ENCODE results near the gene C10orf71. TPM values are rescaled to one million over a fixed set of nuclear protein-coding genes. Genes with fewer than 3 reads are reported as not detected.

C10orf71 gene
- total RNA-seq, 1 experiment from 2014 or later: not detected

DNA sequence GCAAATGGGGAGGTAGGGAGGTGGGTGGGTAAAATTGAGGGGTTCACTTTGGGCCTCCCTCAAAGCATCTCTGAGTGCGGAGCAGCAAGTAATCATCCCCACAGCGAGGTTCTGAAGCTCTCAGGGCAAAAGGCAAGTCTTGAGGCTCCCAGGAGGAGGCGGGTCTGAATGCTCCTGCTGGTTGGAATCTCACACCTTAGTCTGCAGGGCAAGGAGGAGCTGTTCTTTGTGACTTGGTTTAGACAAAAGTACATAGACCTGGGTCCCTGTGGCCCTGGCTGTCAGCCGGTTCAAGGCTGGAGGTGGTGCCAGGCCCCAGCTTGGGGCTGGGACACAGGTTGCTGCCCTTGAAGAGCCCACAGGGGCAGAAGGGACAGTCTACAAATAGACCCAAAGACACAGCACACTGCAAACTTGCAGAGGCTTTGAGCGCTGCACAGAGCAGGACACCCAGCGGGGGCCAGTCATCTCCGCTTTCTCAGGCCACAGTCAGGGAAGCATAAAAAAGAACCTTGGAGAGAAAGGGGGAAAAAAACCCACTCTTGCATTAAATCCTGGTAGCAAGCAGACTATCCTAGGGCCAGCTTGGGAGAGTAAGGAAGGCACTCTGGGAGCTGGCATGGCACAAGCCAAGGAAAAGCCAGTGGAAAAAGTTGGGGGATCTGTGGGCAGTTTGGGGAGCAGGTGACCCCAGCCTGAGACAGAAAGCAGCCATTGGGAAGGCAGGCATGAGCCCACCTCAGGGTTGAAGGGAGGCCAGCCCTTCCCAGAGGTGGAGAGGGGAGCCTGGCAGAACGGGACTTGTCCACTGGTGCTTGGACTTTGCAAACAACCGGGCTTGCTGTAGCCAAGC, 926 bp upstream of the C10orf71 start:
- POLR2A ChIA-PET: no interaction called here
- intact Hi-C loops (cut with micrococcal nuclease): no loop called here

More for the DNA sequence above, 926 bp upstream of the C10orf71 start:
- Histone ChIP-seq H3K36me3 (ENCODE audit: control insufficient read depth in 1 of 2, insufficient read depth in 2 of 2, low read length in 2 of 2) (no peaks in the 10 kb centered on the region), H3K27me3 (ENCODE audit: insufficient read depth, low read length) (peaks cover 2% of the 10 kb centered on the region; the same call in 1 of the 2 replicates), H4K20me1 (ENCODE audit: insufficient read depth) (no peaks in the 10 kb centered on the region), H3K79me2 (ENCODE audit: insufficient read depth, low read length) (no peaks in the 10 kb centered on the region), H3K9me3 (ENCODE audit: control insufficient read depth in 1 of 2, insufficient read depth in 1 of 2, low read depth in 1 of 2, low read length in 2 of 2) (no peaks in the 10 kb centered on the region), H3K27ac (ENCODE audit: low read depth, low read length) (no peak overlapping the region), H3K9ac (ENCODE audit: low read length) (no peak overlapping the region), H3K4me3 (replicated peaks in 1 of 2; ENCODE audit: low read depth in 1 of 2, low read length in 2 of 2) (no peak overlapping the region), H3K9me2 (ENCODE audit: insufficient read depth) (no peaks in the 10 kb centered on the region), H3K4me1 (ENCODE audit: control insufficient read depth in 1 of 2, insufficient read depth in 2 of 2, low read length in 2 of 2) (no peaks in the 10 kb centered on the region), H3K4me2 (ENCODE audit: low read length) (no peak overlapping the region), H2AFZ (ENCODE audit: low read depth, low read length, poor library complexity, severe bottlenecking) (no peak overlapping the region)
- DNase-seq (ENCODE audit: low read depth, low spot score): no peak
- BruUV-seq (replicated peaks): no TSS peak
- ATAC-seq: no peak
- ChIA-PET RAD21 (ENCODE audit: low non-redundant PET in 1 of 2, low total read pairs in 2 of 2, uncharacterized antibody in 2 of 2, unreplicated experiment in 2 of 2) (no interaction called here), CTCF (no interaction called here)
- TF ChIP-seq SRF (IDR thresholded peaks at IDR 0.05; ENCODE audit: low read depth) (no peak), ZFX (IDR thresholded peaks at IDR 0.05) (no peak), ZNF274 (IDR thresholded peaks at IDR 0.05; ENCODE audit: low read depth, low read length) (no peak), POLR2AphosphoS5 (IDR thresholded peaks at IDR 0.05; ENCODE audit: low read depth, low read length) (no peak), SP1 (IDR thresholded peaks at IDR 0.05; ENCODE audit: low read depth) (no peak), YY1 (IDR thresholded peaks at IDR 0.05; ENCODE audit: extremely low read depth, insufficient replicate concordance, low read depth, low read length) (no peak), EZH2phosphoT487 (IDR thresholded peaks at IDR 0.05; ENCODE audit: borderline replicate concordance) (no peak), EGR1 (IDR thresholded peaks at IDR 0.05; ENCODE audit: low read depth) (no peak), EZH2 (IDR thresholded peaks at IDR 0.05) (no peak), CBX3 (IDR thresholded peaks at IDR 0.05; ENCODE audit: low read depth) (no peak), SIN3A (IDR thresholded peaks at IDR 0.05; ENCODE audit: low read depth) (no peak)
- TF ChIP-seq, protein P1, sequence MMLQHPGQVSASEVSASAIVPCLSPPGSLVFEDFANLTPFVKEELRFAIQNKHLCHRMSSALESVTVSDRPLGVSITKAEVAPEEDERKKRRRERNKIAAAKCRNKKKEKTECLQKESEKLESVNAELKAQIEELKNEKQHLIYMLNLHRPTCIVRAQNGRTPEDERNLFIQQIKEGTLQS (IDR thresholded peaks at IDR 0.05): no peak
- TF ChIP-seq, protein P2, sequence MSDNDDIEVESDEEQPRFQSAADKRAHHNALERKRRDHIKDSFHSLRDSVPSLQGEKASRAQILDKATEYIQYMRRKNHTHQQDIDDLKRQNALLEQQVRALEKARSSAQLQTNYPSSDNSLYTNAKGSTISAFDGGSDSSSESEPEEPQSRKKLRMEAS (IDR thresholded peaks at IDR 0.05): no peak
- TF ChIP-seq, protein P3, sequence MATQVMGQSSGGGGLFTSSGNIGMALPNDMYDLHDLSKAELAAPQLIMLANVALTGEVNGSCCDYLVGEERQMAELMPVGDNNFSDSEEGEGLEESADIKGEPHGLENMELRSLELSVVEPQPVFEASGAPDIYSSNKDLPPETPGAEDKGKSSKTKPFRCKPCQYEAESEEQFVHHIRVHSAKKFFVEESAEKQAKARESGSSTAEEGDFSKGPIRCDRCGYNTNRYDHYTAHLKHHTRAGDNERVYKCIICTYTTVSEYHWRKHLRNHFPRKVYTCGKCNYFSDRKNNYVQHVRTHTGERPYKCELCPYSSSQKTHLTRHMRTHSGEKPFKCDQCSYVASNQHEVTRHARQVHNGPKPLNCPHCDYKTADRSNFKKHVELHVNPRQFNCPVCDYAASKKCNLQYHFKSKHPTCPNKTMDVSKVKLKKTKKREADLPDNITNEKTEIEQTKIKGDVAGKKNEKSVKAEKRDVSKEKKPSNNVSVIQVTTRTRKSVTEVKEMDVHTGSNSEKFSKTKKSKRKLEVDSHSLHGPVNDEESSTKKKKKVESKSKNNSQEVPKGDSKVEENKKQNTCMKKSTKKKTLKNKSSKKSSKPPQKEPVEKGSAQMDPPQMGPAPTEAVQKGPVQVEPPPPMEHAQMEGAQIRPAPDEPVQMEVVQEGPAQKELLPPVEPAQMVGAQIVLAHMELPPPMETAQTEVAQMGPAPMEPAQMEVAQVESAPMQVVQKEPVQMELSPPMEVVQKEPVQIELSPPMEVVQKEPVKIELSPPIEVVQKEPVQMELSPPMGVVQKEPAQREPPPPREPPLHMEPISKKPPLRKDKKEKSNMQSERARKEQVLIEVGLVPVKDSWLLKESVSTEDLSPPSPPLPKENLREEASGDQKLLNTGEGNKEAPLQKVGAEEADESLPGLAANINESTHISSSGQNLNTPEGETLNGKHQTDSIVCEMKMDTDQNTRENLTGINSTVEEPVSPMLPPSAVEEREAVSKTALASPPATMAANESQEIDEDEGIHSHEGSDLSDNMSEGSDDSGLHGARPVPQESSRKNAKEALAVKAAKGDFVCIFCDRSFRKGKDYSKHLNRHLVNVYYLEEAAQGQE (IDR thresholded peaks at IDR 0.05; ENCODE audit: low read depth): no peak
- TF ChIP-seq, protein P4, sequence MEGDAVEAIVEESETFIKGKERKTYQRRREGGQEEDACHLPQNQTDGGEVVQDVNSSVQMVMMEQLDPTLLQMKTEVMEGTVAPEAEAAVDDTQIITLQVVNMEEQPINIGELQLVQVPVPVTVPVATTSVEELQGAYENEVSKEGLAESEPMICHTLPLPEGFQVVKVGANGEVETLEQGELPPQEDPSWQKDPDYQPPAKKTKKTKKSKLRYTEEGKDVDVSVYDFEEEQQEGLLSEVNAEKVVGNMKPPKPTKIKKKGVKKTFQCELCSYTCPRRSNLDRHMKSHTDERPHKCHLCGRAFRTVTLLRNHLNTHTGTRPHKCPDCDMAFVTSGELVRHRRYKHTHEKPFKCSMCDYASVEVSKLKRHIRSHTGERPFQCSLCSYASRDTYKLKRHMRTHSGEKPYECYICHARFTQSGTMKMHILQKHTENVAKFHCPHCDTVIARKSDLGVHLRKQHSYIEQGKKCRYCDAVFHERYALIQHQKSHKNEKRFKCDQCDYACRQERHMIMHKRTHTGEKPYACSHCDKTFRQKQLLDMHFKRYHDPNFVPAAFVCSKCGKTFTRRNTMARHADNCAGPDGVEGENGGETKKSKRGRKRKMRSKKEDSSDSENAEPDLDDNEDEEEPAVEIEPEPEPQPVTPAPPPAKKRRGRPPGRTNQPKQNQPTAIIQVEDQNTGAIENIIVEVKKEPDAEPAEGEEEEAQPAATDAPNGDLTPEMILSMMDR (IDR thresholded peaks at IDR 0.05 in 2 of 3, conservative IDR thresholded peaks at IDR 0.05 in 1 of 3; ENCODE audit: borderline replicate concordance in 1 of 3, insufficient read depth in 1 of 3, low read depth in 2 of 3, low read length in 2 of 3): no peak
- TF ChIP-seq, protein P5, sequence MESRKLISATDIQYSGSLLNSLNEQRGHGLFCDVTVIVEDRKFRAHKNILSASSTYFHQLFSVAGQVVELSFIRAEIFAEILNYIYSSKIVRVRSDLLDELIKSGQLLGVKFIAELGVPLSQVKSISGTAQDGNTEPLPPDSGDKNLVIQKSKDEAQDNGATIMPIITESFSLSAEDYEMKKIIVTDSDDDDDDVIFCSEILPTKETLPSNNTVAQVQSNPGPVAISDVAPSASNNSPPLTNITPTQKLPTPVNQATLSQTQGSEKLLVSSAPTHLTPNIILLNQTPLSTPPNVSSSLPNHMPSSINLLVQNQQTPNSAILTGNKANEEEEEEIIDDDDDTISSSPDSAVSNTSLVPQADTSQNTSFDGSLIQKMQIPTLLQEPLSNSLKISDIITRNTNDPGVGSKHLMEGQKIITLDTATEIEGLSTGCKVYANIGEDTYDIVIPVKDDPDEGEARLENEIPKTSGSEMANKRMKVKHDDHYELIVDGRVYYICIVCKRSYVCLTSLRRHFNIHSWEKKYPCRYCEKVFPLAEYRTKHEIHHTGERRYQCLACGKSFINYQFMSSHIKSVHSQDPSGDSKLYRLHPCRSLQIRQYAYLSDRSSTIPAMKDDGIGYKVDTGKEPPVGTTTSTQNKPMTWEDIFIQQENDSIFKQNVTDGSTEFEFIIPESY (IDR thresholded peaks at IDR 0.05; ENCODE audit: extremely low read depth, insufficient replicate concordance, low read length): no peak

Data from HCT116 (cell line).